ENCODE measurements around the gene MLEC.

- TF ChIP-seq NFRKB (IDR thresholded peaks at IDR 0.05), result no peak
- TF ChIP-seq BHLHE40 (IDR thresholded peaks at IDR 0.05; ENCODE audit: borderline replicate concordance), result no peak
- no peak for TF ChIP-seq FOXA1 (IDR thresholded peaks at IDR 0.05)
- no peak for TF ChIP-seq SP1 (IDR thresholded peaks at IDR 0.05)
- no peak for TF ChIP-seq TARDBP (IDR thresholded peaks at IDR 0.05)
- no peak for TF ChIP-seq FOXM1 (IDR thresholded peaks at IDR 0.05; ENCODE audit: borderline replicate concordance)
- TF ChIP-seq ARNT (IDR thresholded peaks at IDR 0.05), result no peak
- TF ChIP-seq L3MBTL2 (conservative IDR thresholded peaks at IDR 0.05), result no peak
- no peak for TF ChIP-seq CTBP1 (IDR thresholded peaks at IDR 0.05; ENCODE audit: borderline replicate concordance)
Measured at GRCh38 chr12:120725659-120726509, 38.9 kb downstream of the MLEC start, which contains the start of gene ACADS.

All from HEK293T (cell line).